Omental fat pad (tissue), 4 donors: ENCODE measurements around the gene SYT5. TPM values are rescaled to one million over a fixed set of nuclear protein-coding genes. Genes with fewer than 3 reads are reported as not detected.

Experiments
- ATAC-seq: fragments of 150-250 bp; one replicate; pipeline ENCODE4 v1.9.1; 2016; ENCODE audit warnings: mild to moderate bottlenecking, moderate library complexity; ENCODE audit not compliant: low FRiP score
- DNase-seq: peaks from one replicate; pipeline ENCODE4 v3.0.0-alpha.2; 2019; ENCODE audit warnings: low spot score
- total RNA-seq, 4 donors: library from RNA; depleted of rRNA; stranded (reverse); fragments of >200 nt; gene quantifications; one replicate each; pipeline ENCODE4 v1.1.0, GENCODE V29; 2016
- TF ChIP-seq, protein P1 (sequence below), 3 donors: fragments of 450-650 bp; IDR thresholded peaks; one replicate each; pipeline ENCODE4 v1.5.1; 2016 to 2017; ENCODE audit warnings: antibody characterized with exemption in 3 of 3, mild to moderate bottlenecking in 3 of 3, moderate library complexity in 2 of 3

SYT5 gene
- under 1 TPM in 1 of 4 donors, not detected in 3; 0.28 TPM for total RNA-seq

DNA sequence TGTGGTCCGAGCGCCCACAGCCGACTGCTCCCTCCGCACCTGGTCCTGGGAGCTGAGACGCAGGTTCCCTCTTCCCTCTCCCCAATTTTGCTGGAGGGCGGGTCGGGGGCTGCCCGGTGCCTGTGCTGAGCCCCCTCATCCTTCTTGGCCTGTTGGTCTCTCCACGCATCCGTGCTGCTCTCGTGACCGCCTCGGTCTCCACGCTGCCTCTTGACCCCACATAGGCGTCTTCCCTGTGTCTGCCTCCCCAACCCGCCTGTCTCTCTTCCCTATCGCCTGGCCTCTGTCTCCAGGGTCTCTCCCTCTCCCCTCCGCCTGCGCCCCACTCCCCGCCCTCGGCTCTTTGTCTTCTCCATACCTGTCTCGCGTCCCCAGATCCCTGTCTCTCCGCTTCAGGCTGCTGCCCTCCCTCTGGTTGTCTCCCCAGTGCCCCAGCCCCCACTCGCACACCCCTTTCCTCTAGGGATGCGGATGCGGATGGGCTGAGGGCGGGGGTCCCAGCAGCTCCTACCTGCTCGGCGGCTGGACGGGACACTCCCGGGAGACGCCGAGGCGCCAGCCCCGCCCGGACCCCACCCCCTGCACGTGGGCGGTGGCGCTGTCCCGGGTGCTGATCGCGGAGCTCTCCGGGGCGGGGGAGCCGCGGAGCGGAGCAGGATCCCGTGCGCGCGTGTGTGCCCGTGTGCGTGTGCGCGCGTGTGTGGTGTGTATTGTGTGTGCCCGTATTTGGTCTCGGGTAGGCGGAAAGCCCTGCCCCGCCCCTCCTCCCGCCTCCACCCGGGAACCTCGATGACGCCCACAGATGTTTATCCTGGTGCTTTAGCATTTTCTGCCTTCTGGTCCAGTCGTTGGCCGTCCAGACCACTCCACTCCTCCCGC lies at the start of gene SYT5:
Gene SYT5, minus strand, starts transcription at position 684 of the 879 bp plus-strand sequence. CDS start 1,248 bp downstream, outside the sequence.
- TF ChIP-seq, protein P1, sequence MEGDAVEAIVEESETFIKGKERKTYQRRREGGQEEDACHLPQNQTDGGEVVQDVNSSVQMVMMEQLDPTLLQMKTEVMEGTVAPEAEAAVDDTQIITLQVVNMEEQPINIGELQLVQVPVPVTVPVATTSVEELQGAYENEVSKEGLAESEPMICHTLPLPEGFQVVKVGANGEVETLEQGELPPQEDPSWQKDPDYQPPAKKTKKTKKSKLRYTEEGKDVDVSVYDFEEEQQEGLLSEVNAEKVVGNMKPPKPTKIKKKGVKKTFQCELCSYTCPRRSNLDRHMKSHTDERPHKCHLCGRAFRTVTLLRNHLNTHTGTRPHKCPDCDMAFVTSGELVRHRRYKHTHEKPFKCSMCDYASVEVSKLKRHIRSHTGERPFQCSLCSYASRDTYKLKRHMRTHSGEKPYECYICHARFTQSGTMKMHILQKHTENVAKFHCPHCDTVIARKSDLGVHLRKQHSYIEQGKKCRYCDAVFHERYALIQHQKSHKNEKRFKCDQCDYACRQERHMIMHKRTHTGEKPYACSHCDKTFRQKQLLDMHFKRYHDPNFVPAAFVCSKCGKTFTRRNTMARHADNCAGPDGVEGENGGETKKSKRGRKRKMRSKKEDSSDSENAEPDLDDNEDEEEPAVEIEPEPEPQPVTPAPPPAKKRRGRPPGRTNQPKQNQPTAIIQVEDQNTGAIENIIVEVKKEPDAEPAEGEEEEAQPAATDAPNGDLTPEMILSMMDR (IDR thresholded peaks at IDR 0.05): no peak
- ATAC-seq: peak; percentile 30
- DNase-seq: no peak

DNA sequence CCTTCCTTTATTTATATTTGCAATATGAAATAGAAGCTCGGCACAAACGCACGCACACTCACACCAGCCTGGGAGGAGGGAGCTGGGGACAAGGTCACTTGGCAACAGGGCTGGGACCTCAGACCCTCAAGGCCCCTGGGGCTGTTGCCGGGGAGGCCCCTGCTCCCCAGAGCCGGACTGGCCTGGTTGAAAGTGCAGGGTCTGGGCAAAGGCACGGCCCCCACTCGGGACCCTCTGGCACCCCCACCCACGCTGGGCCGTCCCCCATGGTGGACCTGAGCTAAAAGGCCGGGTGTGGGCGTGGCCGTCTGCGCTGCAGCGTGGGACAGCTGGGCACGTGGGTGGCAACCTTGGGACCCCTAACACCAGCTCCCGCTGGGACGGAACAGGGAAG lies 49.7 kb upstream of the SYT5 start:
- TF ChIP-seq, protein P1 (IDR thresholded peaks at IDR 0.05): no peak
- ATAC-seq (no peak), DNase-seq (no peak)

DNA sequence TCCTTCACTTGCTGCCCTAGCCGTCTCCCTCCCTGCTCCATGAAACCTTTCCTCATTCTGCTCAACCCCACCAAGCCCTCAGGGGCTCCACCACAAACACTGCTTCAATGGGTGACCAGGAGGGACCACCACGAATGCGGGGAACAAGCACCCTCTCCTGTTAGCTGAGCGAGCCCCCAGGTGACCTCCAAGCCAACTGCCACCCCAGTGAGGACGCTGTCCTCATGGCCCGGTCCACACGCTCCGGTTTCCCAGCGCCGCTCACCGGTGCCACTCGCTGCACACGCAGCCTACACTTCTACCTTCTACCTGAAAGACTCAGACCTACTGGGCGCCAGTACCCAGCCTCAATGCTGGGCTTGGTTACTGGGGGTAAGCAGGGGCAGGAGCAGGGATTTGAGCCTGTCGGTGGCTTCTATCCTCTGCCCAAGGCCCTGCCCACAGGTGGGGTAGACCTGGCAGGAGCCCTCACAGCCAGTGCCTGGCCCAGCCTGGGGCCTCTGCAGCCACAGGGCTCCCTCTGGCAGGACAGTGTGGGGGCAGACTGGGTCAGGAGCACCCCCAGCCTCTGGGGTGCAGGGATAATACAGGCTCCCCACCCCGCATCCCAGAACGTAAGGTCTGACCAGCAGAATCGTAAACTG lies 49.2 kb upstream of the SYT5 start:
- DNase-seq: no peak
- ATAC-seq: no peak
- TF ChIP-seq, protein P1 (IDR thresholded peaks at IDR 0.05): no peak

DNA sequence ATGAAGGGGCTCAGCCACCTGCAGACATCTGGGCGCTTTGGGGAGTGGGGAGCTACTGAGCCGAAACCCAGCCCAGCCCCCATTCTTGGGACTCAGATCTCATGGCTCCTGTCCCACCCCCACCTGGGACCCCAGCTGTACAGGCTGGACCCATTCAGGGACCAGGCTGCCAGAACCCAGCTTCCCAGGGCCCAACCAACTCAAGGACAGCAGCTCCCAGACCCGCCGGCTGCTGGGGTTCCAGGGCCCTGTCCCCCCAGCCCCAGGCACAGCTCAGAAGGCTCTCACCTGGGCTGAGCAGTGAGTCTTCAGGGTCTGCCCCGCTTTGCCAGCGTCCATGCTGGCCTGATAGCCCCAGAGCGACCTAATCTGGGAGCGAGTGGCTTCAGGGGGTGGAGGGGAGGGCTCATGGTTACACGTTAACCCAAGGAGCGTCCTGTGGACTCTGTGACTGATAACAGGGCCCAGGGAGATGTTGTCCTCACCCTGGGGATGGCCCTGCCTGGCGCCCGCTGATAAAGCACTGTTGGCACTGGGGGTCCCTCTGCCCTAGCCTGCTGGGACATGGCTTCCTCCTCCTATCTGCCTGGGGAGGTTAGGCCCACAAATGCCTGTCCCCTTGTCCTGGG lies 48.4 kb upstream of the SYT5 start, which contains the start of gene TMEM86B:
Gene TMEM86B, minus strand, starts transcription at position 361 of the 629 bp plus-strand sequence. Its CDS starts 22 bp downstream, at position 339.
- TF ChIP-seq, protein P1 (IDR thresholded peaks at IDR 0.05): no peak
- ATAC-seq (no peak), DNase-seq (no peak)

DNA sequence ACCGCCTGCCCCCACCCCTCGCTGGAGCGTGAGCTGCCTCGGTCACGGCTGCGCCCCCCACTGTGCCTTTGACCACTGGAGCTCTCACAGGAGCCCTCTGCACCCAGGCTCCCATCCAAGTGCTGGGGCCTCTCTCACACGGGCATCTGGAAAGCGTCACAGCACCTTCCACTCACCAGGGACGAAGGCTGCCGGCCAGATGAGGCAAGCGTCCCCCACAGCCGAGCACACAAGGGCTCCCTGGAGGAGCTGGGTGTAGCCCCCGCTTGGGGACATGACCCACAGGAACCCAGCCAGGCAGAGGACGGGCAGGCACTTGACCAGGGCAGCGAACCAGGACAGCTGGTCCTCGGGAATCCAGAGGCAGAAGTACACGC lies 47.9 kb upstream of the SYT5 start:
- TF ChIP-seq, protein P1 (IDR thresholded peaks at IDR 0.05): no peak
- DNase-seq: no peak
- no peak for ATAC-seq

DNA sequence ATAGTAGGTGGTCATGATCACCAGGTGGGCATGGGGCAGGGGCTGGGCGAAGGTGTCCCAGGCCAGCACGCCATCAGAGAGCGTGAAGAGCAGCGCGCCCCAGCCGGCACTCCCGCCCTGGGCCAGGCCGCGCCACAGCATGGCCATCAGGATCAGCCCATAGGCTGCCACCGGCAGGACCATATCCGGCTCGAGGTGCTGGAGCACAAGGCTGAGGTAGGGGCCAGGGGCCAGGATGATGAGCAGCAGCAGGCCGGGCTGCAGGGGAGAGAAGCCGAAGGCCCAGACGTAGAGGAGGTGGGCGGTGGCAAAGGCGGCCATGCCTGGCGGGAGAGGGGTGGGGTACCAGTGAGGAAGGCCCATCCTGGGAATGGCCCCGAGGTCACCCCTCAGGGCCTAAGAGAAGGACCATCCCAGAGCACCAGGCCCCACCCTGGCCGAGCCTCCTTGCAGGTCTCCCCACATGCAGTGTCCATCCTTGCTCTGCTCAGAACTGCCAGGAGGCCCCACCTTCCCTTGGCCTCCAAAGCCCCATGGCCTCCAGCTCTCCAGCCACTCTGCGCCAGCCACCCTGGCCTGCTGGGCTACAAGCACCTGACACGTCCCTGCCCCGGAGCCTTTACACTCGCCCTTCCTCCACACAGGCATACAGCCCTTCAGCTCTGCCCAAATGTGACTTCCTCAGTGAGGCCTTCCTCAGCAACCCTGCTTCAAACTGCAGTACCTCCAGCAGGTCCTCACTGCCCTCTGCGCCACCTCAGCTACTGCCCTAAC lies 47.3 kb upstream of the SYT5 start:
- peak; percentile 9 for ATAC-seq

More for the DNA sequence above, 47.3 kb upstream of the SYT5 start:
- TF ChIP-seq, protein P1 (IDR thresholded peaks at IDR 0.05): no peak
- DNase-seq: no peak
